ENCODE measurements around the gene CPXM1.

GRCh38 chr20:2845607-2846006, 45.2 kb upstream of the CPXM1 start:
- TF ChIP-seq POLR2A (conservative IDR thresholded peaks at IDR 0.05) (no peak), ELK1 (CRISPR knock-in tag; IDR thresholded peaks at IDR 0.05) (no peak), ZNF347 (CRISPR knock-in tag; IDR thresholded peaks at IDR 0.05; ENCODE audit: low read depth) (no peak), SMAD1 (IDR thresholded peaks at IDR 0.05; ENCODE audit: low read depth, low read length, partially characterized antibody) (no peak), BRF2 (IDR thresholded peaks at IDR 0.05; ENCODE audit: borderline replicate concordance, insufficient read depth, insufficient read length) (no peak), TAF1 (IDR thresholded peaks at IDR 0.05; ENCODE audit: control insufficient read depth, extremely low read depth, insufficient read depth, low read length, severe bottlenecking) (no peak), JUN (IDR thresholded peaks at IDR 0.05; ENCODE audit: borderline replicate concordance, low read depth, low read length) (no peak), JUN (CRISPR knock-in tag; IDR thresholded peaks at IDR 0.05; ENCODE audit: borderline replicate concordance) (no peak)
- TF ChIP-seq, protein P1, sequence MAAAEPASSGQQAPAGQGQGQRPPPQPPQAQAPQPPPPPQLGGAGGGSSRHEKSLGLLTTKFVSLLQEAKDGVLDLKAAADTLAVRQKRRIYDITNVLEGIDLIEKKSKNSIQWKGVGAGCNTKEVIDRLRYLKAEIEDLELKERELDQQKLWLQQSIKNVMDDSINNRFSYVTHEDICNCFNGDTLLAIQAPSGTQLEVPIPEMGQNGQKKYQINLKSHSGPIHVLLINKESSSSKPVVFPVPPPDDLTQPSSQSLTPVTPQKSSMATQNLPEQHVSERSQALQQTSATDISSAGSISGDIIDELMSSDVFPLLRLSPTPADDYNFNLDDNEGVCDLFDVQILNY (CRISPR knock-in tag; IDR thresholded peaks at IDR 0.05), result no peak
- TF ChIP-seq, protein P2, sequence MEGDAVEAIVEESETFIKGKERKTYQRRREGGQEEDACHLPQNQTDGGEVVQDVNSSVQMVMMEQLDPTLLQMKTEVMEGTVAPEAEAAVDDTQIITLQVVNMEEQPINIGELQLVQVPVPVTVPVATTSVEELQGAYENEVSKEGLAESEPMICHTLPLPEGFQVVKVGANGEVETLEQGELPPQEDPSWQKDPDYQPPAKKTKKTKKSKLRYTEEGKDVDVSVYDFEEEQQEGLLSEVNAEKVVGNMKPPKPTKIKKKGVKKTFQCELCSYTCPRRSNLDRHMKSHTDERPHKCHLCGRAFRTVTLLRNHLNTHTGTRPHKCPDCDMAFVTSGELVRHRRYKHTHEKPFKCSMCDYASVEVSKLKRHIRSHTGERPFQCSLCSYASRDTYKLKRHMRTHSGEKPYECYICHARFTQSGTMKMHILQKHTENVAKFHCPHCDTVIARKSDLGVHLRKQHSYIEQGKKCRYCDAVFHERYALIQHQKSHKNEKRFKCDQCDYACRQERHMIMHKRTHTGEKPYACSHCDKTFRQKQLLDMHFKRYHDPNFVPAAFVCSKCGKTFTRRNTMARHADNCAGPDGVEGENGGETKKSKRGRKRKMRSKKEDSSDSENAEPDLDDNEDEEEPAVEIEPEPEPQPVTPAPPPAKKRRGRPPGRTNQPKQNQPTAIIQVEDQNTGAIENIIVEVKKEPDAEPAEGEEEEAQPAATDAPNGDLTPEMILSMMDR (IDR thresholded peaks at IDR 0.05 in 2 of 3, conservative IDR thresholded peaks at IDR 0.05 in 1 of 3; ENCODE audit: insufficient read depth in 2 of 3, low read depth in 1 of 3, low read length in 3 of 3), result no peak

Data from K562 (cell line).